CD8-positive, alpha-beta memory T cell (primary cell): ENCODE measurements around the gene AKAP10. TPM values are rescaled to one million over a fixed set of nuclear protein-coding genes. Genes with fewer than 3 reads are reported as not detected.

ENCODE experiments used
- CTCF ChIA-PET: fragments of 350-600 bp; sonication (Branson Sonifier 250); formaldehyde crosslinking; loops from one replicate; lab custom pipeline; 2021; ENCODE audit warnings: antibody characterized with exemption; lab: Charles Lee
- POLR2A ChIA-PET: fragments of 350-600 bp; sonication (Branson Sonifier 250); formaldehyde crosslinking; loops from one replicate; lab custom pipeline; 2021; ENCODE audit warnings: antibody characterized with exemption; lab: Charles Lee
- DNase-seq, 5 donors: peaks; one replicate each; pipeline versions ENCODE4 v3.0.0 to v3.0.0-alpha.2; 2020 to 2022; ENCODE audit warnings: mixed read lengths in 1 of 5
- H3K27ac ChIP-seq: one replicate; pipeline ENCODE4 v1.7.0; 2013; ENCODE audit warnings: low read depth, mild to moderate bottlenecking, low read length, moderate library complexity
- H3K27me3 ChIP-seq: 2 replicates; pipeline ENCODE4 v1.7.0; 2013; ENCODE audit warnings: low read length, mild to moderate bottlenecking; ENCODE audit not compliant: insufficient read depth, poor library complexity, severe bottlenecking
- H3K36me3 ChIP-seq: 2 replicates; pipeline ENCODE4 v1.7.0; 2013; ENCODE audit warnings: mild to moderate bottlenecking, low read length, moderate library complexity; ENCODE audit not compliant: insufficient read depth
- H3K4me1 ChIP-seq: 2 replicates; pipeline ENCODE4 v1.7.0; 2013; ENCODE audit warnings: mild to moderate bottlenecking, low read length, moderate library complexity; ENCODE audit not compliant: insufficient read depth
- H3K4me3 ChIP-seq: 2 replicates; pipeline ENCODE4 v1.7.0; 2013; ENCODE audit warnings: mild to moderate bottlenecking, low read length
- H3K9me3 ChIP-seq: 2 replicates; pipeline ENCODE4 v1.7.0; 2013; ENCODE audit warnings: mild to moderate bottlenecking, low read length
- H3K27ac Mint-ChIP-seq, 8 donors: one replicate each; pipeline ENCODE4 v1.8.0; 2020 to 2021; ENCODE audit warnings: mixed read lengths in 8 of 8, mild to moderate bottlenecking in 6 of 8, inconsistent platforms in 3 of 8, moderate library complexity in 3 of 8
- H3K27me3 Mint-ChIP-seq, 2 donors: one replicate each; pipeline ENCODE4 v1.8.0; 2020 to 2021; ENCODE audit warnings: mixed read lengths in 2 of 2, mild to moderate bottlenecking in 1 of 2, moderate library complexity in 1 of 2
- H3K36me3 Mint-ChIP-seq, 3 donors: one replicate each; pipeline ENCODE4 v1.8.0; 2020 to 2021; ENCODE audit warnings: mixed read lengths in 3 of 3, inconsistent platforms in 1 of 3, mild to moderate bottlenecking in 1 of 3
- H3K4me1 Mint-ChIP-seq, 3 donors: one replicate each; pipeline ENCODE4 v1.8.0; 2020 to 2021; ENCODE audit warnings: mixed read lengths in 3 of 3, inconsistent platforms in 1 of 3, mild to moderate bottlenecking in 1 of 3
- H3K4me3 Mint-ChIP-seq, 7 donors: one replicate each; pipeline ENCODE4 v1.8.0; 2020 to 2021; ENCODE audit warnings: mixed read lengths in 7 of 7, mild to moderate bottlenecking in 6 of 7, moderate library complexity in 4 of 7, inconsistent platforms in 2 of 7
- H3K9me3 Mint-ChIP-seq, 5 donors: one replicate each; pipeline ENCODE4 v1.8.0; 2020 to 2022; ENCODE audit warnings: mixed read lengths in 5 of 5, mild to moderate bottlenecking in 3 of 5, moderate library complexity in 2 of 5, inconsistent platforms in 1 of 5
- polyA plus RNA-seq: library from polyadenylated mRNA; unstranded; fragments of 300-500 nt; fragmentation: Illumina TruSeq; gene quantifications from one replicate; pipeline ENCODE4 v1.2.3, GENCODE V29; 2021
- total RNA-seq, 2 experiments: library from RNA; stranded (reverse); gene quantifications; one replicate each; pipeline ENCODE4 v1.2.3, GENCODE V29; 2021

Gene AKAP10
- total and polyA plus RNA-seq, 3 experiments from 2014 or later, result 24.1 to 32.6 (median 31.7) TPM

DNA sequence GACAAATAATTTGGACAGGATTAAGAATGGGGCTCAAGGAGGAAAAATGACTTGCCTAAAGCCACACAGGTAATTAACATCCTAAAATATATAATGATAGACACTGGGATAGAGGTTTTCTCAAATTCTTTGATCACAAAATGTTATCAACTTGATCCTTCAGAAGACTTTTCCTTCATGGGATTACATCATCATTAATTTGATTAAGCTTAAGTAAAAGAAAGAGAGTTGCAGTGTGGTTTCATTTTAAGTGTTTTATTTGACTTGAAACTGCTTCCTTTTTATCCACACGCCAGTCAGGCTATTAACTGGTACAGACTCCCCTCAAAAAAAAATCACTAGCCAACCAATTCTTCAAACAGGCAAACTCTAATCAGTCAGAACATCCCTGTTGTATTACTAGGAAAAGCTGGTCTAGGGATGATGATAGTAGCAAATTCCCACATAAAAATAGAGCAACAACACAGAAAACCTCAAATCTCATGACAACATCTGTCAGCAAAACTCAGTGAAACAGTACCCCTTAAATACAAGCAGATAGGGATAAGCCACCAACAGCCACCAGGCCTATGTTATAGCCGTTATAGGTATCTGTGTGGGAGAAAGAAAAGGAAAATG lies 32.5 kb downstream of the AKAP10 start:
- POLR2A ChIA-PET, result no interaction called here
- Mint-ChIP-seq H3K27ac (peak overlapping the region in 7 of 8 donors; percentile 2 to 79 (median 22)), H3K4me1 (peaks cover 50 to 70% (median 69%) of the 10 kb centered on the region in 3 donors), H3K9me3 (no peaks in the 10 kb centered on the region), H3K27me3 (no peaks in the 10 kb centered on the region), H3K4me3 (peak overlapping the region in 1 of 7 donors; percentile 35), H3K36me3 (peaks cover 10 to 80% (median 22%) of the 10 kb centered on the region in 3 donors)
- Histone ChIP-seq H3K4me1 (peaks cover 17% of the 10 kb centered on the region), H3K27ac (no peak overlapping the region), H3K27me3 (no peaks in the 10 kb centered on the region), H3K36me3 (peaks cover 14% of the 10 kb centered on the region), H3K9me3 (no peaks in the 10 kb centered on the region), H3K4me3 (no peak overlapping the region)
- CTCF ChIA-PET, result no interaction called here
- DNase-seq, result no peak

DNA sequence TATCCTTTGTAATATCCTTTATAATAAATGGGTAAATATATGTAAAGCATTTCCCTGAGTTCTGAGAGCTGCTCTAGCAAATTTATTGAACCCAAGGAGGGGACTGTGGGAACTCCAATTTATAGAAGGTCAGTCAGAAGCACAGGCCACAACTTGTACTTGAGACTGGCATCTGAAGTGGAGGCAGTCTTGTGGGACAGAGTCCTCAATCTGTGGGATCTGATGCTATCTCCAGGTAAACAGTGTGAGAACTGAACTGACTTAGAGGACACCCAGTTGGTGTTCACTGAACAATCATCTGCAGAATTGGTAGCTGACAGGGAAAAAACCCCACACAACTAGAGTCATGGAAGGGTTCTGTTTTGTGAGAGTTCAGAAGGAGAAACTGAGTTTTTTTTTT lies 34.0 kb downstream of the AKAP10 start:
- no peak overlapping the region for H3K4me3 ChIP-seq
- CTCF ChIA-PET, result no interaction called here
- peaks cover 44 to 61% (median 56%) of the 10 kb centered on the region in 3 donors for H3K4me1 Mint-ChIP-seq
- H3K27ac ChIP-seq, result no peak overlapping the region
- DNase-seq, result no peak
- H3K27me3 ChIP-seq, result no peaks in the 10 kb centered on the region
- no peaks in the 10 kb centered on the region for H3K9me3 ChIP-seq
- H3K4me1 ChIP-seq, result peaks cover 14% of the 10 kb centered on the region
- H3K27me3 Mint-ChIP-seq, result no peaks in the 10 kb centered on the region
- POLR2A ChIA-PET, result no interaction called here
- no peaks in the 10 kb centered on the region for H3K9me3 Mint-ChIP-seq
- H3K36me3 Mint-ChIP-seq, result peaks cover 10 to 87% (median 26%) of the 10 kb centered on the region in 3 donors
- peaks cover 12% of the 10 kb centered on the region for H3K36me3 ChIP-seq
- no peak overlapping the region for H3K4me3 Mint-ChIP-seq
- H3K27ac Mint-ChIP-seq, result peak overlapping the region in 6 of 8 donors; percentile 15 to 97 (median 56)

DNA sequence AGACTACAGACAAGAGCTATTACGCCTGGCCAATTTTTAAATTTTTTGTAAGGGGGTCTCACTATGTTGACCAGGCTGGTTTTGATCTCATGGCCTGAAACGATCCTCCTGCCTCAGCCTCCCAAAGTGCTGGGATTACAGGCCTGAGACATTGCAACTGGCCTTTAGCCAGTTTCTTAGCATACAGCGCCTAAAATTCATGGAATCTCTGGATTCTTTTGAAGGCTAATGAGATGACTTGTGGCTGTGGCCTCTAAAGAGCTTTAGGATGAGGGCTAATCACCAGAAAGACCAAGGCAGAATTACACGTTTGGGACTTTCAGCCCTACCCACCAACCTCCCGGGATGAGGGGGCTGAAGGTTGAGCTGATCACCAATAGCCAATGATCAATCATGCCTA lies 34.6 kb downstream of the AKAP10 start:
- Histone ChIP-seq H3K27ac (no peak overlapping the region), H3K9me3 (no peaks in the 10 kb centered on the region), H3K27me3 (no peaks in the 10 kb centered on the region), H3K4me3 (no peak overlapping the region), H3K4me1 (peaks cover 8% of the 10 kb centered on the region), H3K36me3 (peaks cover 8% of the 10 kb centered on the region)
- no peak for DNase-seq
- Mint-ChIP-seq H3K4me1 (peaks cover 38 to 56% (median 50%) of the 10 kb centered on the region in 3 donors), H3K9me3 (no peaks in the 10 kb centered on the region), H3K36me3 (peaks cover 6 to 86% (median 22%) of the 10 kb centered on the region in 3 donors), H3K4me3 (no peak overlapping the region), H3K27ac (peak overlapping the region in 6 of 8 donors; percentile 28 to 91 (median 54)), H3K27me3 (no peaks in the 10 kb centered on the region)
- POLR2A ChIA-PET, result no interaction called here
- CTCF ChIA-PET, result no interaction called here

DNA sequence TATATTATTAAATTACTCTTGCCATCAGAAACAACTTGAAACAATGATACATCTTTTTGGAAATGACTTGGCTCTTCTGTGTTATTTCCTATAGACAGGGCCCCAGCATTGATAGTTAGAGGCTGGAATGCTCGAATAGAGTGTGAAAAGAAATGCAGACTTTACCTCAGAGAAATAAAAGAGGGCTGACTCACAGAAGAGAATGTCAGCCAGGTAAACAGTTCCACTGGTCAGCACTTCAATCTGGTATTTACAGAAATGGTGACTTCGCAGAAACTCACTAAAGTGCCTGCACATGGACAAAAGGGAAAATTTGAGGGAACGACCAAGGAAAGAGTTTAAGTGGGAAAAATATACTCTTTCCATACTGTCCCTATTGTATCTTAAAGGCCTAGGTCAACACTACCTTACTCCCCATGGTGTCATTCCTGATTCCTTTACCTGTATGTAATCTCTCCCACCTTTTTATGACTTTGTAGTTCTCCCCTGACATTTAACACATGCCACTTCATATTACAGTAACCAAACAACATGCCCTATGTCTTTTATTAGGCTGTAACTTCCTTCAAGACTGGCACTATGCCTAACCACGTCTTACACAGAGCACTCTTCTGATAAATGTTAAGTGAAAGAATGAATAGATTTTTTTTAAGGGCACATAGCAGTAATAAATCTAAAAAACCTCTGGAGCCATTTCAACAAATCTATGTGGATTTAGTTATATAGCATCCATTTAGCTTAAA lies 36.7 kb downstream of the AKAP10 start:
- DNase-seq, result no peak
- no peaks in the 10 kb centered on the region for H3K27me3 Mint-ChIP-seq
- H3K4me1 Mint-ChIP-seq, result peaks cover 32 to 47% (median 42%) of the 10 kb centered on the region in 3 donors
- ChIA-PET POLR2A (no interaction called here), CTCF (no interaction called here)
- Histone ChIP-seq H3K4me3 (no peak overlapping the region), H3K27me3 (no peaks in the 10 kb centered on the region), H3K9me3 (no peaks in the 10 kb centered on the region), H3K27ac (no peak overlapping the region), H3K36me3 (peaks cover 10% of the 10 kb centered on the region), H3K4me1 (peaks cover 8% of the 10 kb centered on the region)
- H3K4me3 Mint-ChIP-seq, result no peak overlapping the region
- no peaks in the 10 kb centered on the region for H3K9me3 Mint-ChIP-seq
- peaks cover 0 to 88% (median 17%) of the 10 kb centered on the region in 3 donors for H3K36me3 Mint-ChIP-seq
- H3K27ac Mint-ChIP-seq, result peak overlapping the region in 4 of 8 donors; percentile 13 to 74 (median 61)

DNA sequence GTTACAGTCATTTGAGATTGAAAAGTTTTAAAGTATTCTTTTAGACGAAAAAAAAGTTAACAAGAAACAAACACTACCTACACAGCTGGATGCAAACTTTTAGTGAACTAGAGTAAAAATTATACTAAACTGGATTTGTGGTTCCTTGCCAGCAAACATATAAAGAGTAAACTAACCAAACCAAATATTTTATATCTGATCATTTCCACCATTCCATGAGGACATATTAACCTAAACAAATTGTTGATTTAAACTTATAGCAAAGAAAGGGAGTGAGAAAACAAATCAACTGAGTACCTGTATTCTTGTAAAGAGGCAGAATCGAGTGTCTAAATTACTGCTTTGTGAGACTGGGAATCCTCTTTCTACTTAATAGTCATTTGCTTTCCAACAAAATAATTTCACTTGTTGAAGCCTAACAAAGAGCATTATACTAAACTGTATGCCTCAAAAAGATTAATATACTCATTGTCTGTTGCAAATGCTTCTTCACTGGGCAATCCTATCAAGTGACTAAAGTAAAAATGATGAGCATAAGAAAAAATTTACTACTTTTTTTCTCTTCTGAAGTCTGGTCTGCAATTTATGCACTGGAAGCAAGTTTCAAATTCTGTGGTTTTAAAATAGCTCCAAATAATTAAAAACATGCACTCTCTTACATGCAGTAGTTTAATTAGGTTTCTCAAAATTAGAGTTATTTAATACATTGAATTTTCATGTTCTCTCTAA lies 37.5 kb downstream of the AKAP10 start:
- peak overlapping the region in 4 of 8 donors; percentile 32 to 74 (median 48) for H3K27ac Mint-ChIP-seq
- H3K4me3 Mint-ChIP-seq, result no peak overlapping the region
- no peak overlapping the region for H3K27ac ChIP-seq
- peaks cover 28 to 42% (median 37%) of the 10 kb centered on the region in 3 donors for H3K4me1 Mint-ChIP-seq
- H3K9me3 ChIP-seq, result no peaks in the 10 kb centered on the region
- no peaks in the 10 kb centered on the region for H3K27me3 ChIP-seq
- POLR2A ChIA-PET, result no interaction called here
- H3K9me3 Mint-ChIP-seq, result no peaks in the 10 kb centered on the region
- H3K36me3 ChIP-seq, result peaks cover 11% of the 10 kb centered on the region
- H3K4me3 ChIP-seq, result no peak overlapping the region
- DNase-seq, result no peak
- CTCF ChIA-PET, result no interaction called here
- peaks cover 0 to 87% (median 12%) of the 10 kb centered on the region in 3 donors for H3K36me3 Mint-ChIP-seq
- H3K27me3 Mint-ChIP-seq, result no peaks in the 10 kb centered on the region
- peaks cover 4% of the 10 kb centered on the region for H3K4me1 ChIP-seq

DNA sequence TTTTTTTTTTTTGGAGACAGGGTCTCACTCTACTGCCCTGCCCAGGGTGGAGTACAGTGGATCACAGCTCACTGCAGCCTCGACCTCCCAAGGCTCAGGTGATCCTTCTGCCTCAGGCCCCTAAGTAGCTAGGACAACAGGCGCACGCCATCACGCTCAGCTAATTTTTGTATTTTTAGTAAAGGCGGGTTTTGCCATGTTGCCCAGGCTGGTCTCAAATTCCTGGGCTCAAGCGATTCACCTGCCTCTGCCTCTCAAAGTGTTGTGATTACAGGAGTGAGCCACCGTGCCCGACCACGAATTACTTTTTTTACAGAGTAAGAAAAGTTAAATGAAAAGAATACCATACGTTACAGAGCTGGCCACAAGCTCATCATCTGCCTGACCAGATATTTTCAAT lies 38.9 kb downstream of the AKAP10 start:
- Histone ChIP-seq H3K27me3 (no peaks in the 10 kb centered on the region), H3K4me3 (no peak overlapping the region), H3K27ac (no peak overlapping the region), H3K36me3 (peaks cover 17% of the 10 kb centered on the region), H3K9me3 (no peaks in the 10 kb centered on the region), H3K4me1 (peaks cover 4% of the 10 kb centered on the region)
- no peak for DNase-seq
- ChIA-PET CTCF (no interaction called here), POLR2A (no interaction called here)
- no peaks in the 10 kb centered on the region for H3K27me3 Mint-ChIP-seq
- H3K36me3 Mint-ChIP-seq, result peaks cover 0 to 81% (median 9%) of the 10 kb centered on the region in 3 donors
- peaks cover 19 to 30% (median 25%) of the 10 kb centered on the region in 3 donors for H3K4me1 Mint-ChIP-seq
- no peaks in the 10 kb centered on the region for H3K9me3 Mint-ChIP-seq
- H3K4me3 Mint-ChIP-seq, result no peak overlapping the region
- H3K27ac Mint-ChIP-seq, result peak overlapping the region in 1 of 8 donors; percentile 54

DNA sequence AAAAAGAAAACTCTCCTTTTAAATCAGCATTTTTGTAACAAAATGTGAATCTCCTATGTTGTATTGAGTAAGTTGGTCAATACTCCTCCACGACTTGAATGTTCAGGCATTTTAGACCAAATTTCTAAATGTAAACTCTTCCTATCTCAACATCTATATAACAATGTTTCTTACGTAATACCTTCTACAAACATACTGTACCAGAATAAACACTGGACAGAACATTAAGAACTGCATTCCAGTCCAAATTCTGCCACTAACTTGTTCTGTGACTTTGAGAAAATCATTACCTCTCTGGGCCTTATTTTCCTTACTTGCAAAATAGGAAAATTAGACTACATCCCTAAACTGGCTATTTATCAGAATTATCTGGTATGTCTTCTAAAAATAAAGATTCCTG lies 40.1 kb downstream of the AKAP10 start:
- H3K36me3 ChIP-seq, result peaks cover 17% of the 10 kb centered on the region
- Mint-ChIP-seq H3K9me3 (no peaks in the 10 kb centered on the region), H3K4me3 (no peak overlapping the region)

More for the DNA sequence above, 40.1 kb downstream of the AKAP10 start:
- no peak for DNase-seq
- Mint-ChIP-seq H3K36me3 (peaks cover 0 to 79% (median 15%) of the 10 kb centered on the region in 3 donors), H3K27me3 (no peaks in the 10 kb centered on the region), H3K27ac (peak overlapping the region in 1 of 8 donors; percentile 1), H3K4me1 (peaks cover 7 to 18% (median 13%) of the 10 kb centered on the region in 3 donors)
- ChIA-PET POLR2A (no interaction called here), CTCF (no interaction called here)
- H3K4me1 ChIP-seq, result no peaks in the 10 kb centered on the region
- no peaks in the 10 kb centered on the region for H3K9me3 ChIP-seq
- H3K27ac ChIP-seq, result no peak overlapping the region
- no peak overlapping the region for H3K4me3 ChIP-seq
- no peaks in the 10 kb centered on the region for H3K27me3 ChIP-seq
